Ovary (tissue), 9 donors: ENCODE measurements around the gene TMEM9. TPM values are rescaled to one million over a fixed set of nuclear protein-coding genes. Genes with fewer than 3 reads are reported as not detected.
A peak's percentile ranks its signal among the peaks of the same experiment; 100 is the strongest.

Source experiments
- DNase-seq, 5 donors: peaks; one replicate each; pipeline ENCODE4 v3.0.0-alpha.2; 2019 to 2020
- H3K27ac ChIP-seq, 2 donors: fragments of 200-600 bp; one replicate each; pipeline versions ENCODE4 v1.5.1 to v1.8.0; 2019 to 2022
- H3K27me3 ChIP-seq: fragments of 200-600 bp; one replicate; pipeline ENCODE4 v1.8.0; 2022
- H3K36me3 ChIP-seq: fragments of 200-600 bp; sonication (generic); one replicate; pipeline ENCODE4 v1.5.1; 2019
- H3K4me1 ChIP-seq: one replicate; pipeline ENCODE4 v1.8.1; 2013; ENCODE audit warnings: mild to moderate bottlenecking, moderate library complexity; ENCODE audit not compliant: insufficient read depth
- H3K4me3 ChIP-seq: fragments of 200-600 bp; sonication (generic); one replicate; pipeline ENCODE4 v1.5.1; 2017
- H3K9me3 ChIP-seq, 2 donors: fragments of 200-600 bp in 1 of 2; sonication (generic) in 1 of 2; one replicate each; pipeline versions ENCODE4 v1.5.1 to v1.8.1; 2013 to 2019; ENCODE audit warnings: mild to moderate bottlenecking in 1 of 2, moderate library complexity in 1 of 2
- EP300 ChIP-seq: sonication (generic); formaldehyde crosslinking; IDR thresholded peaks from one replicate; pipeline ENCODE4 v1.6.1; 2017; ENCODE audit warnings: antibody characterized with exemption
- POLR2A ChIP-seq: fragments of 450-650 bp; IDR thresholded peaks from one replicate; pipeline ENCODE4 v1.6.1; 2017; ENCODE audit warnings: antibody characterized with exemption, mild to moderate bottlenecking, moderate library complexity
- WGBS, 3 donors: extraction: QIAGEN DNeasy Blood & Tissue Kit in 1 of 3; methylation state at CpG; one replicate each; pipeline versions ENCODE4 v1.1.5 to v1.1.7; 2013 to 2017; 5-methylcytosine and 5-hydroxymethylcytosine counted together
- intact Hi-C, 4 donors: fragments of 100-400 bp; cut with DNase I; formaldehyde crosslinking; loops; one replicate each; pipeline versions ENCODE4 v1.11.0 to v1.15.1; 2022 to 2023
- polyA plus RNA-seq, 2 donors: library from polyadenylated mRNA; stranded (reverse); fragments of 200-250 nt in 1 of 2; fragments of 350-450 nt in 1 of 2; fragmentation: Illumina TruSeq in 1 of 2; extraction: RNeasy Lipid Tissue Mini Kit (QIAGEN cat#74804) in 1 of 2; gene quantifications; one replicate each; pipeline ENCODE4 v1.2.3, GENCODE V29; 2013 to 2014
- total RNA-seq, 7 donors: library from RNA; depleted of rRNA in 2 of 7; stranded (reverse); fragments of >200 nt in 2 of 7; fragmentation: NEBNext Ultra II Directional in 3 of 7; extraction: Animal tissue kit (Norgen Biotek cat#: 25700) in 3 of 7; gene quantifications; one replicate each; pipeline versions ENCODE4 v1.1.0 to v1.2.4, GENCODE V29; 2016 to 2023
- TF ChIP-seq, protein P1 (sequence below), 3 donors: fragments of 450-650 bp in 2 of 3; fragments of 200-600 bp in 1 of 3; IDR thresholded peaks; one replicate each; pipeline versions ENCODE4 v1.5.1 to v1.8.0; 2016 to 2022; ENCODE audit warnings: antibody characterized with exemption in 3 of 3, mild to moderate bottlenecking in 1 of 3
- donor health status: DM: no; HTN: no; CAD: no; lungs with moderate emphysema.
- donor health status: DM: no; HTN: no; CAD: no.
- donor health status: Bipolar disorder and iron deficiency.
- donor health status: DM: yes; HTN: yes; CAD: no.
- donor health status: DM: no; HTN: no; CAD: no.
- donor health status: DM: yes; HTN: yes; CAD: no.

Gene TMEM9
- total and polyA plus RNA-seq, 9 donors: 49.5 to 114 (median 88.8) TPM

GRCh38 chr1:201138311-201138840 lies 15.9 kb downstream of the TMEM9 start:
- Histone ChIP-seq H3K27ac (no peak overlapping the region), H3K9me3 (no peaks in the 10 kb centered on the region), H3K36me3 (no peaks in the 10 kb centered on the region), H3K4me3 (no peak overlapping the region), H3K4me1 (no peaks in the 10 kb centered on the region), H3K27me3 (no peaks in the 10 kb centered on the region)
- intact Hi-C loops: no loop called here
- no peak for TF ChIP-seq POLR2A
- TF ChIP-seq, protein P1, sequence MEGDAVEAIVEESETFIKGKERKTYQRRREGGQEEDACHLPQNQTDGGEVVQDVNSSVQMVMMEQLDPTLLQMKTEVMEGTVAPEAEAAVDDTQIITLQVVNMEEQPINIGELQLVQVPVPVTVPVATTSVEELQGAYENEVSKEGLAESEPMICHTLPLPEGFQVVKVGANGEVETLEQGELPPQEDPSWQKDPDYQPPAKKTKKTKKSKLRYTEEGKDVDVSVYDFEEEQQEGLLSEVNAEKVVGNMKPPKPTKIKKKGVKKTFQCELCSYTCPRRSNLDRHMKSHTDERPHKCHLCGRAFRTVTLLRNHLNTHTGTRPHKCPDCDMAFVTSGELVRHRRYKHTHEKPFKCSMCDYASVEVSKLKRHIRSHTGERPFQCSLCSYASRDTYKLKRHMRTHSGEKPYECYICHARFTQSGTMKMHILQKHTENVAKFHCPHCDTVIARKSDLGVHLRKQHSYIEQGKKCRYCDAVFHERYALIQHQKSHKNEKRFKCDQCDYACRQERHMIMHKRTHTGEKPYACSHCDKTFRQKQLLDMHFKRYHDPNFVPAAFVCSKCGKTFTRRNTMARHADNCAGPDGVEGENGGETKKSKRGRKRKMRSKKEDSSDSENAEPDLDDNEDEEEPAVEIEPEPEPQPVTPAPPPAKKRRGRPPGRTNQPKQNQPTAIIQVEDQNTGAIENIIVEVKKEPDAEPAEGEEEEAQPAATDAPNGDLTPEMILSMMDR (IDR thresholded peaks at IDR 0.05): no peak
- TF ChIP-seq EP300: no peak
- 51 to 63% (median 57%) methylated on average over 6 of the region's 6 CpGs for WGBS, 3 donors
- DNase-seq: peak in 1 of 5 donors; percentile 5

DNA sequence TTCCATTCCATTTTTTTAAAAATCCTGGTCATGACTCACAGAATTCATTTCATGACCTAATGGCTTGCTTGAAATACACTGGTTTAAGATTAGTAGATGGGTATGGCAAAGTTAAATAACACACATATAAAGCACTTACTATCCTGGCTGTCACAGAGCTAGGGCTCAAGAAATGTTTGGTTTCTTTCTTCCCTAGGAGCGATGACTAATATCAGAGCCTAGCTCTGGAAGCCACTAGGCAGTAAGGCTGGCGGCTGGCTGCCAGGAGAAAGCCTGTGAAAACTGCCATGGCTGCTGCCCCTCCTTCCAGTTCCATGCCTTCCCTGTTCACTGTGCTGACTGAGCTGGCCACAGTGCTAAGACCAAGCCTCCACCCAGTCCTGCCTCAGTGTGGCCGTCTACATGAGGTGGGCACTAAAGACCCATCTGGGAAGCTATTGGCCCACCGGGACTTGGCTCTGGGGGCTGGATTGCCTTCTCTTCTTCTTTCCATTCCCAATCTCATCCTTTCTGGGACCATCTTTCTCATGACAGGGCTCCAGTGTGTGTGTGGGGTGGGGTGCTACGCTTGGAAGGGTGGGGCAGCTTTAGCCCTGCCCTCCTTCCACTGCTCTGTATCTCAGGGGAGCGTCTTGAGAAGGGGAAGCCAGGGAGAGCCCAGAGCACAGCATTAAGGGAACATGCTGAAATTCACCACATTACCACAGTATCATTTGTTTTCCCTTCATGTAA lies 16.5 kb downstream of the TMEM9 start:
- H3K4me3 ChIP-seq: no peak overlapping the region
- H3K36me3 ChIP-seq: no peaks in the 10 kb centered on the region
- TF ChIP-seq EP300: no peak
- TF ChIP-seq POLR2A: no peak
- TF ChIP-seq, protein P1 (IDR thresholded peaks at IDR 0.05): no peak

GRCh38 chr1:201137024-201137392 lies 17.3 kb downstream of the TMEM9 start:
- no peaks in the 10 kb centered on the region for H3K4me1 ChIP-seq
- no peaks in the 10 kb centered on the region for H3K9me3 ChIP-seq
- 89 to 94% (median 89%) methylated on average over 7 of the region's 7 CpGs for WGBS, 3 donors
- no peak overlapping the region for H3K4me3 ChIP-seq
- H3K27me3 ChIP-seq: no peaks in the 10 kb centered on the region
- DNase-seq: peak in 1 of 5 donors; percentile 27
- intact Hi-C loops: no loop called here
- TF ChIP-seq, protein P1 (IDR thresholded peaks at IDR 0.05): no peak
- TF ChIP-seq POLR2A (no peak), EP300 (no peak)
- H3K36me3 ChIP-seq: no peaks in the 10 kb centered on the region
- H3K27ac ChIP-seq: no peak overlapping the region

More for the DNA sequence above, 16.5 kb downstream of the TMEM9 start:
- peak; percentile 45 to 71 (median 50) for DNase-seq
- Histone ChIP-seq H3K27ac (peak overlapping the region; percentile 13 to 20), H3K9me3 (no peaks in the 10 kb centered on the region), H3K4me1 (no peaks in the 10 kb centered on the region), H3K27me3 (no peaks in the 10 kb centered on the region)
- 56 to 72% (median 57%) methylated on average over 6 of the region's 6 CpGs for WGBS, 3 donors
- intact Hi-C loops: no loop called here

DNA sequence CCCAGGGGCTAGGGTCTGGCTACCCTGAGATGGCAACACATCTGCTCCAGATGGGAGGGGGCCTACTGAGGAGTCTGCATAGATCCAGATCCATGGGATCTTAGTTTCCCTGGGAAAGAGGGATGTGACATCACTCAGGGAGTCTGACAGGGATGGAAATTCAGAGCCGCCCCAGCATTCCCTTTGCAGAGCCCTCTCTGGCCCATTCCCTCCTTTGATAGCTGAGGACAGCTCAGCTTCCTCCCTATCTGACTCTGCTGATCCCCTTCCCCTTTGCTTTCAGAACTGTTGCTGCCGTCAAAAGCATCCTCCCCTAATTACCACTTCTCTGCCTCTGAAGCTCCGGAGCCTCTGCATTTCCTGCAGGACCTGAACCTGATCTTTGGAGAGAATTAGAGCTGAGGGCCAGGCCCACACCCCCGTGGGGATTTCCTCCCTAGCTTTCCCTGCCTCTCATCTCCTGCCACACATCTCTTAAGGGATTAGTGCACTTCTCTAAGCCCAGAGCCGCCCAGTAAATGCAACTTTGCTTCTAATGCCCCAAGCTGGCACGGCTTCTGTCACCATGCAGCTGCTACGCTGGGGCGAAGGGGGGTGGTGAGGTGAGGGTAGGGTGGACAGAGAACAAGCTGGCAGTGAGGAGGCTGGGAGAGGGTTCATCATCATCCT lies 17.8 kb downstream of the TMEM9 start:
- no peaks in the 10 kb centered on the region for H3K9me3 ChIP-seq
- H3K4me3 ChIP-seq: no peak overlapping the region
- intact Hi-C loops: no loop called here
- H3K36me3 ChIP-seq: no peaks in the 10 kb centered on the region
- DNase-seq: no peak
- TF ChIP-seq, protein P1 (IDR thresholded peaks at IDR 0.05): no peak
- TF ChIP-seq EP300 (no peak), POLR2A (no peak)
- H3K27me3 ChIP-seq: no peaks in the 10 kb centered on the region
- WGBS, 3 donors: 77 to 84% (median 78%) methylated on average over 8 of the region's 8 CpGs
- H3K4me1 ChIP-seq: peaks cover under 1% of the 10 kb centered on the region
- no peak overlapping the region for H3K27ac ChIP-seq
